ENCODE data around the gene KCNF1. TPM values are rescaled to one million over a fixed set of nuclear protein-coding genes. Genes with fewer than 3 reads are reported as not detected.

The KCNF1 gene
- polyA plus RNA-seq, 3 donors, result not detected

GRCh38 chr2:10962004-10962403, 50.3 kb downstream of the KCNF1 start:
- no peak overlapping the region for H3K27ac Mint-ChIP-seq
- intact Hi-C loops (cut with micrococcal nuclease), result no loop called here
- Histone ChIP-seq H3K79me2 (ENCODE audit: insufficient read depth, low read length) (no peaks in the 10 kb centered on the region), H3K36me3 (replicated peaks in 1 of 2; ENCODE audit: control insufficient read depth in 1 of 2, insufficient read depth in 2 of 2, low read length in 2 of 2) (no peaks in the 10 kb centered on the region), H3K4me1 (ENCODE audit: control insufficient read depth in 1 of 2, insufficient read depth in 2 of 2, low read length in 2 of 2) (peaks cover 20 to 22% of the 10 kb centered on the region in 2 donors), H3K27me3 (ENCODE audit: control insufficient read depth in 2 of 2, insufficient read depth in 2 of 2, low read length in 2 of 2) (no peaks in the 10 kb centered on the region), H3K27ac (ENCODE audit: low read depth in 1 of 2, low read length in 2 of 2) (no peak overlapping the region), H3K4me2 (replicated peaks; ENCODE audit: extremely low read depth, low read length, poor library complexity, severe bottlenecking) (no peak overlapping the region), H3K4me3 (replicated peaks in 1 of 3; ENCODE audit: low read depth in 2 of 3, low read length in 3 of 3) (no peak overlapping the region), H2AFZ (ENCODE audit: insufficient read depth, low read depth, low read length, poor library complexity, severe bottlenecking) (no peak overlapping the region), H4K20me1 (ENCODE audit: insufficient read depth, low read length) (no peaks in the 10 kb centered on the region), H3K9ac (ENCODE audit: insufficient read depth, low read length, poor library complexity, severe bottlenecking) (no peak overlapping the region), H3K9me3 (replicated peaks in 1 of 2; ENCODE audit: control insufficient read depth in 1 of 2, insufficient read depth in 1 of 2, low read length in 2 of 2) (no peaks in the 10 kb centered on the region)
- WGBS (ENCODE audit: insufficient coverage), result 95% methylated on average over 14 of the region's 14 CpGs
- H3K4me3 Mint-ChIP-seq, result no peak overlapping the region
- H3K9me3 Mint-ChIP-seq, result no peaks in the 10 kb centered on the region
- peaks cover 29% of the 10 kb centered on the region for H3K4me1 Mint-ChIP-seq
- no peak for TF ChIP-seq CTCF (IDR thresholded peaks at IDR 0.05)
- no peak for DNase-seq
- H3K36me3 Mint-ChIP-seq, result no peaks in the 10 kb centered on the region
- H3K27me3 Mint-ChIP-seq (ENCODE audit: low read depth in 3 of 3), result peaks cover 6 to 27% (median 6%) of the 10 kb centered on the region in 3 donors

GRCh38 chr2:10963155-10963554, 51.4 kb downstream of the KCNF1 start:
- Histone ChIP-seq H3K4me2 (replicated peaks; ENCODE audit: extremely low read depth, low read length, poor library complexity, severe bottlenecking) (peak overlapping the region; percentile 3), H3K9me3 (replicated peaks in 1 of 2; ENCODE audit: control insufficient read depth in 1 of 2, insufficient read depth in 1 of 2, low read length in 2 of 2) (no peaks in the 10 kb centered on the region), H4K20me1 (ENCODE audit: insufficient read depth, low read length) (no peaks in the 10 kb centered on the region), H3K36me3 (replicated peaks in 1 of 2; ENCODE audit: control insufficient read depth in 1 of 2, insufficient read depth in 2 of 2, low read length in 2 of 2) (no peaks in the 10 kb centered on the region), H3K9ac (ENCODE audit: insufficient read depth, low read length, poor library complexity, severe bottlenecking) (no peak overlapping the region), H3K79me2 (ENCODE audit: insufficient read depth, low read length) (no peaks in the 10 kb centered on the region), H3K4me1 (ENCODE audit: control insufficient read depth in 1 of 2, insufficient read depth in 2 of 2, low read length in 2 of 2) (peaks cover 20% of the 10 kb centered on the region in 2 donors), H3K27ac (ENCODE audit: low read depth in 1 of 2, low read length in 2 of 2) (no peak overlapping the region), H2AFZ (ENCODE audit: insufficient read depth, low read depth, low read length, poor library complexity, severe bottlenecking) (no peak overlapping the region), H3K4me3 (replicated peaks in 1 of 3; ENCODE audit: low read depth in 2 of 3, low read length in 3 of 3) (no peak overlapping the region), H3K27me3 (ENCODE audit: control insufficient read depth in 2 of 2, insufficient read depth in 2 of 2, low read length in 2 of 2) (no peaks in the 10 kb centered on the region)
- TF ChIP-seq CTCF (IDR thresholded peaks at IDR 0.05), result no peak
- peak overlapping the region in 2 of 7 donors; percentile 19 to 77 for H3K27ac Mint-ChIP-seq
- no CpG with 5 or more reads among the region's 8 CpGs for WGBS (ENCODE audit: insufficient coverage)
- intact Hi-C loops (cut with micrococcal nuclease), result no loop called here
- DNase-seq, result no peak
- H3K4me3 Mint-ChIP-seq, result peak overlapping the region in 1 of 2 donors; percentile 70
- peaks cover 26% of the 10 kb centered on the region for H3K4me1 Mint-ChIP-seq
- H3K36me3 Mint-ChIP-seq, result no peaks in the 10 kb centered on the region
- no peaks in the 10 kb centered on the region for H3K9me3 Mint-ChIP-seq
- H3K27me3 Mint-ChIP-seq (ENCODE audit: low read depth in 3 of 3), result peaks cover 5 to 19% (median 6%) of the 10 kb centered on the region in 3 donors

Small RNAs within 50 kb of the gene (small RNA-seq; reads per million reads assigned to genes)
- gene AC079587.1 (ENCODE audit: insufficient read length, low read depth), result not detected

Other genes starting within 250 kb of the KCNF1 start
- 10 to 100 TPM in 1 of 3 donors, 1 to 10 TPM in 2; 8.4 to 12.8 (median 9.9) TPM for gene NOL10, start 222.0 kb upstream of the KCNF1 start, polyA plus RNA-seq
- gene ATP6V1C2, start 190.3 kb upstream of the KCNF1 start, polyA plus RNA-seq, result under 1 TPM in 1 of 3 donors, not detected in 2; 0.03 TPM
- 100 to 1,000 TPM in 2 of 3 donors, 10 to 100 TPM in 1; 49.8 to 187 (median 166) TPM for gene PDIA6, start 99.1 kb upstream of the KCNF1 start, polyA plus RNA-seq
- gene SLC66A3, start 243.5 kb downstream of the KCNF1 start, polyA plus RNA-seq, result 100 to 1,000 TPM in 2 of 3 donors, 10 to 100 TPM in 1; 51.8 to 188 (median 169) TPM

Measured in CD14-positive monocyte (primary cell).